Upper lobe of left lung (tissue), 6 donors: ENCODE data around the gene AVEN. TPM values are rescaled to one million over a fixed set of nuclear protein-coding genes. Genes with fewer than 3 reads are reported as not detected.

ENCODE experiments used
- ATAC-seq, 2 donors: fragments of 200-7000 bp; cut with Tn5 transposase; one replicate each; pipeline ENCODE4 v1.9.1; 2022; ENCODE audit warnings: mild to moderate bottlenecking in 2 of 2, moderate library complexity in 2 of 2; ENCODE audit not compliant: low FRiP score in 2 of 2
- DNase-seq, 2 donors: peaks; one replicate each; pipeline ENCODE4 v3.0.0-alpha.2; 2019 to 2020
- H3K27ac ChIP-seq, 4 donors: fragments of 200-600 bp; sonication (generic); one replicate each; pipeline ENCODE4 v1.5.1; 2016 to 2019
- H3K27me3 ChIP-seq, 4 donors: fragments of 200-600 bp; sonication (generic); one replicate each; pipeline ENCODE4 v1.5.1; 2017 to 2019
- H3K36me3 ChIP-seq, 4 donors: fragments of 200-600 bp; sonication (generic); one replicate each; pipeline ENCODE4 v1.5.1; 2016 to 2019
- H3K4me1 ChIP-seq, 4 donors: fragments of 200-600 bp; sonication (generic); one replicate each; pipeline ENCODE4 v1.5.1; 2018 to 2019
- H3K4me3 ChIP-seq, 4 donors: fragments of 200-600 bp; sonication (generic); one replicate each; pipeline ENCODE4 v1.5.1; 2017 to 2019; ENCODE audit warnings: mild to moderate bottlenecking in 2 of 4, moderate library complexity in 1 of 4
- H3K9me3 ChIP-seq, 4 donors: fragments of 200-600 bp; sonication (generic); one replicate each; pipeline ENCODE4 v1.5.1; 2018 to 2019
- EP300 ChIP-seq, 4 donors: sonication (generic); formaldehyde crosslinking; IDR thresholded peaks; one replicate each; pipeline ENCODE4 v1.5.1; 2017; ENCODE audit warnings: antibody characterized with exemption in 4 of 4, control low read depth in 2 of 4
- POLR2A ChIP-seq, 4 donors: fragments of 450-650 bp; IDR thresholded peaks; one replicate each; pipeline ENCODE4 v1.5.1; 2016 to 2017; ENCODE audit warnings: antibody characterized with exemption in 4 of 4, mild to moderate bottlenecking in 2 of 4
- POLR2AphosphoS5 ChIP-seq, 2 donors: sonication (generic); formaldehyde crosslinking; IDR thresholded peaks; one replicate each; pipeline ENCODE4 v1.5.1; 2017; ENCODE audit warnings: antibody characterized with exemption in 2 of 2
- WGBS, 2 donors: methylation state at CpG; one replicate each; pipeline ENCODE4 v1.1.5; 2017 to 2018; 5-methylcytosine and 5-hydroxymethylcytosine counted together
- total RNA-seq, 6 donors: library from RNA; depleted of rRNA in 4 of 6; stranded (reverse); fragments of >200 nt in 4 of 6; gene quantifications; one replicate each; pipeline versions ENCODE4 v1.1.0 to v1.2.1, GENCODE V29; 2016 to 2021
- TF ChIP-seq, protein P1 (sequence below), 6 experiments: fragments of 450-650 bp in 4 of 6; fragments of 200-600 bp in 2 of 6; sonication (generic) in 2 of 6; IDR thresholded peaks; one replicate each; pipeline ENCODE4 v1.5.1; 2016 to 2019; ENCODE audit warnings: antibody characterized with exemption in 6 of 6
- donor health status: DM: no; HTN: no; CAD: no; lungs with moderate emphysema.
- donor health status: DM: no; HTN: yes; CAD: no; lungs with severe emphysema.

AVEN gene
- total RNA-seq, 6 donors from 2014 or later, result 6.9 to 38.8 (median 9.9) TPM

DNA sequence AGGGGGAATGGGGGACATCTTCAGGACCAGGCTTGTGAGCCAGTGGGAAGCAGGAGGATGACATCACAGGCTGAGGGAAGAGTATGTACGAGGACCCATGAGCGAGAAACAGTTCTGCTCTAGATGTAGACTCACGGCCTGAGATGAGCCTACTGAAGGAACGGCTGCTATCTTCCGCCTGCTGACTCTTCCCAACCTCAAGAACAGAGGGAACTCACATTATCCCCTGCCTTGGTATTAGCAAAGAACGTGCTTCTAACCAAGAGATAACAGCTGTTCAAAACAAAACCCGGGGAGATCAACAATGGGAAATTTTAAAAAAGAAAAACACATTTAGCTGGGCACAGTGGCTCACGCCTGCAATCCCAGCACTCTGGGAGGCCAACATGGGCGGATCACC is 25.3 kb downstream of the AVEN start:
- no peaks in the 10 kb centered on the region for H3K27me3 ChIP-seq
- TF ChIP-seq EP300 (IDR thresholded peaks at IDR 0.05), result no peak
- no peak for TF ChIP-seq POLR2AphosphoS5 (IDR thresholded peaks at IDR 0.05)
- TF ChIP-seq POLR2A (IDR thresholded peaks at IDR 0.05), result no peak
- DNase-seq (no peak), ATAC-seq (no peak)
- no peaks in the 10 kb centered on the region for H3K9me3 ChIP-seq
- H3K36me3 ChIP-seq, result no peaks in the 10 kb centered on the region
- no peaks in the 10 kb centered on the region for H3K4me1 ChIP-seq
- no peak overlapping the region for H3K27ac ChIP-seq
- no peak overlapping the region for H3K4me3 ChIP-seq
- 94 to 97% methylated on average over 9 of the region's 9 CpGs for WGBS, 2 donors

DNA sequence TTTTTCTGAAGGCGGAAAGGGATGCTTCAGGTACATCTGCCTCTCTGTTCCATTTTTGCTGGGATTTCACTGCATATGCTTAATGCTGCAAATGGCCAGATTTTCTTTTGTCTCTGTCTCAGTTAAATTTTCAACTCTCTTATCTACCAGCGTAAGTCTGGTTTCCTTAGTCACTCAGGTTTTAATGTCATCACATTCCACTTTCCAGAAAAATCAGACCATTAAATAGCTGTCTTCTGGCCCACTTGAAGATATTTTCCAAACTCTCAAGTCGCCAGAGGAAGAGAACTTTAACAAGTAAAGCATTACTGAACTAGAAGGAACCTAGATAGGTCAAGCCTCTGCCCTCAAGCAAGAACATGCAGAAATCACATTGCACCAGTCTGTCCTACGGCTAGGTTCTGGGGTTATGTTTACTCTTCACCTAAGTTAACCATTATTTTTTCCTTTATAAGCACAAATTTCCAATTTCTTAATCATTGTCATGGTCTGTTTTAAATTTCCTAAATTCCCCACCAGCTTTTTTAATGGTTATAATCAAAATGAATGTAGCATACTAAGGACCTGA is 26.5 kb downstream of the AVEN start:
- ATAC-seq, result no peak
- Histone ChIP-seq H3K36me3 (no peaks in the 10 kb centered on the region), H3K4me1 (no peaks in the 10 kb centered on the region), H3K27ac (no peak overlapping the region), H3K27me3 (no peaks in the 10 kb centered on the region), H3K4me3 (no peak overlapping the region), H3K9me3 (no peaks in the 10 kb centered on the region)
- WGBS, 2 donors, result 81% methylated on average over 4 of the region's 4 CpGs
- TF ChIP-seq POLR2AphosphoS5 (IDR thresholded peaks at IDR 0.05), result no peak
- TF ChIP-seq POLR2A (IDR thresholded peaks at IDR 0.05), result no peak
- TF ChIP-seq, protein P1, sequence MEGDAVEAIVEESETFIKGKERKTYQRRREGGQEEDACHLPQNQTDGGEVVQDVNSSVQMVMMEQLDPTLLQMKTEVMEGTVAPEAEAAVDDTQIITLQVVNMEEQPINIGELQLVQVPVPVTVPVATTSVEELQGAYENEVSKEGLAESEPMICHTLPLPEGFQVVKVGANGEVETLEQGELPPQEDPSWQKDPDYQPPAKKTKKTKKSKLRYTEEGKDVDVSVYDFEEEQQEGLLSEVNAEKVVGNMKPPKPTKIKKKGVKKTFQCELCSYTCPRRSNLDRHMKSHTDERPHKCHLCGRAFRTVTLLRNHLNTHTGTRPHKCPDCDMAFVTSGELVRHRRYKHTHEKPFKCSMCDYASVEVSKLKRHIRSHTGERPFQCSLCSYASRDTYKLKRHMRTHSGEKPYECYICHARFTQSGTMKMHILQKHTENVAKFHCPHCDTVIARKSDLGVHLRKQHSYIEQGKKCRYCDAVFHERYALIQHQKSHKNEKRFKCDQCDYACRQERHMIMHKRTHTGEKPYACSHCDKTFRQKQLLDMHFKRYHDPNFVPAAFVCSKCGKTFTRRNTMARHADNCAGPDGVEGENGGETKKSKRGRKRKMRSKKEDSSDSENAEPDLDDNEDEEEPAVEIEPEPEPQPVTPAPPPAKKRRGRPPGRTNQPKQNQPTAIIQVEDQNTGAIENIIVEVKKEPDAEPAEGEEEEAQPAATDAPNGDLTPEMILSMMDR (IDR thresholded peaks at IDR 0.05), result no peak
- no peak for TF ChIP-seq EP300 (IDR thresholded peaks at IDR 0.05)
- no peak for DNase-seq

DNA sequence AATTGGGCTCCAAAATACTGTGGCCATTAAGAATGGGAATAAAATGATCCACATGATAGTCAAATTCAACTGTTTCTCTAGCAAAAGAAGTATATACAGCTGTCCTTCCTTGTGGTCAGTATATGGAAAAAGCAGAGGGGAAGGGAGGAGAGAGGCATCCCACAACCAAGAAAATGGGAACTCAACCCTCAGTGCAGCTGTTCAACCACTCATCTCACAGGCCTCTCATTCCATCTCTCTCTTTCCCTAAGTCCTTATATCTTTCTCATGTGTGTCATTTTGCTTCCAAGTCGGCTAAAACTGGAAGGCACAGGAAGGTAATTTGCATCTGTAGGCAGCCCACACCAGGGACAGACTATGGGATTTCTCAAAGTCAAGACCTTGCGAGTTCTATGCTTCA is 27.5 kb downstream of the AVEN start:
- no peak for DNase-seq
- Histone ChIP-seq H3K36me3 (no peaks in the 10 kb centered on the region), H3K4me3 (no peak overlapping the region), H3K27ac (no peak overlapping the region), H3K9me3 (no peaks in the 10 kb centered on the region), H3K4me1 (no peaks in the 10 kb centered on the region), H3K27me3 (no peaks in the 10 kb centered on the region)
- TF ChIP-seq EP300 (IDR thresholded peaks at IDR 0.05) (no peak), POLR2AphosphoS5 (IDR thresholded peaks at IDR 0.05) (no peak), POLR2A (IDR thresholded peaks at IDR 0.05) (no peak)
- TF ChIP-seq, protein P1 (IDR thresholded peaks at IDR 0.05), result no peak
- WGBS, 2 donors, result 73 to 87% methylated on average over 2 of the region's 2 CpGs
- no peak for ATAC-seq

DNA sequence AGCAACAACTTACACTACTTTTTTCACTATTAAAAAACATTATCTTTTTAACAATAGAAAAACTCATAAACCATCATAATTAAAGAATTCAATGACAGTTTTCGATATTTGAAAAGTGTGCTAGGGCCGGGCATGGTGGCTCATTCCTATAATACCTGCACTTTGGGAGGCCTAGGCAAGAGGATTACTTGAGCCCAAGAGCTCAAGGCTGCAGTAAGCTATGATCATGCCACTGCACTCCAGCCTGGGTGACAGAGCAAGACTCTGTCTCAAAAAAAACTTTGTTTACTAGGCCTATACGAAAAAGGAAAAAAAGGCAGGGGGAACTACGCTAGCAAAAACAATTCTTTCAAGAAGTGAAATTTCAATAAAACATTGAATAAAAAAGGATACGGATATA is 28.1 kb downstream of the AVEN start:
- Histone ChIP-seq H3K4me1 (no peaks in the 10 kb centered on the region), H3K36me3 (no peaks in the 10 kb centered on the region), H3K4me3 (no peak overlapping the region), H3K27me3 (no peaks in the 10 kb centered on the region), H3K9me3 (no peaks in the 10 kb centered on the region), H3K27ac (no peak overlapping the region)
- TF ChIP-seq POLR2A (IDR thresholded peaks at IDR 0.05) (no peak), POLR2AphosphoS5 (IDR thresholded peaks at IDR 0.05) (no peak), EP300 (IDR thresholded peaks at IDR 0.05) (no peak)
- TF ChIP-seq, protein P1 (IDR thresholded peaks at IDR 0.05), result no peak
- ATAC-seq (no peak), DNase-seq (no peak)
- WGBS, 2 donors, result 91% methylated on average over 5 of the region's 5 CpGs

DNA sequence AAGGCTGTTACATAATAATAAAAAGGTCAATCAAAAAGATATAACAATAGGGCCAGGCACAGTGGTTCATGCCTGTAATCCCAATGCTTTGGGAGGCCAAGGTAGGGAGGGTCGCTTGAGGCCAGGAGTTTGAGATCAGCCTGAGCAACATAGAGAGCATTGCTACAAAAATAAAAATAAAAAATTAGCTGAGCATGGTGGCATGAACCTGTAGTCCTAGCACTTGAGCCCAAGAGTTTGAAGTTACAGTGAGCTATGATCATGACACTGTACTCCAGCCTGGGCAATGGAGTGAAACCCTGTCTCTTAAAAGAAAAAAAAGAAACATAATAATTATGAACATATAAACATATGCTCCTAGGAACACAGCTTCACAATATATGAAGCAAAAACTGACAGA is 29.3 kb downstream of the AVEN start:
- no peak for TF ChIP-seq EP300 (IDR thresholded peaks at IDR 0.05)
- TF ChIP-seq POLR2AphosphoS5 (IDR thresholded peaks at IDR 0.05), result no peak
- TF ChIP-seq, protein P1 (IDR thresholded peaks at IDR 0.05), result no peak
- no peak for TF ChIP-seq POLR2A (IDR thresholded peaks at IDR 0.05)
- no peaks in the 10 kb centered on the region for H3K9me3 ChIP-seq
- ATAC-seq (no peak), DNase-seq (no peak)
- H3K4me1 ChIP-seq, result no peaks in the 10 kb centered on the region
- 94 to 100% methylated on average over 1 of the region's 1 CpG for WGBS, 2 donors
- no peaks in the 10 kb centered on the region for H3K36me3 ChIP-seq
- no peaks in the 10 kb centered on the region for H3K27me3 ChIP-seq
- H3K27ac ChIP-seq, result no peak overlapping the region
- no peak overlapping the region for H3K4me3 ChIP-seq
